ENCODE measurements around the gene NACC1.
A peak's percentile ranks its signal among the peaks of the same experiment; 100 is the strongest.

DNA sequence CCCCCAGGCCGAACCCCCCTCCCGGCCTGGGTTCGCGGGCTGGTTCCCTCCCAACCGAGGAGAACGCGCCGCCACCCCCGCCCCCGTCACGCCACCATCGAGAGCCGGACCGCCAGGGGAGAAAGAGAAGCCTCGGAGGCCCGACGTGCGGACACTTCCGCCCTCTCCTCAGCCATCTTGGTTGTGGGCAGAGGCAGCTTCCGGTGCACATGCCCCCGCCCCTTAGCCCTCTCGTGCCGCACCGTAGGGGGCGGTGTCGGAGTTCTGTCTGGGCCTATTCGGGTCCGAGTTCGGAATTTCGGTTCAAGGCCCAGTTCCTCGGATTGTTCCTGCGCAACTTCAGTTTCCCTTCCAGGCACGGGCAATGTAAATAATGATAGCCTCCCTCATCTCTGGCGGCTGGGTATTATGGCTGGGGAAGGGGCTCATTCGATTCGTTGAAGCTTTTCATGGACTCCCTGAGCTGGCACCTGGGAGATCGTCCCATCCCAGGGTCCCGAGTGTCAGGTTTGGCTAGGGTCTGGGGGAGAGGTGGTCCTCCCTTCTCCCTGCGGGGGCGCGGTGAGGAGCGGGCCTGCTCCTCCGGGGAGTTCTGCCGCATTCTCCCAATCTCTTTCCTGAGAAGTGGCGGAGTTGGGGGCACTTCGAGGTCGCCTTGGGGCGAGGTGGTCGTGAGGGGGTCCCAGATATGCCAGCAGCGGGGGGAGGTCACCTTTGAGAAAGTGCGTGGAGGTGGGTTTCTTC is 32.3 kb downstream of the NACC1 start, which contains the start of the genes IER2 and STX10:
- TF ChIP-seq, protein P1, sequence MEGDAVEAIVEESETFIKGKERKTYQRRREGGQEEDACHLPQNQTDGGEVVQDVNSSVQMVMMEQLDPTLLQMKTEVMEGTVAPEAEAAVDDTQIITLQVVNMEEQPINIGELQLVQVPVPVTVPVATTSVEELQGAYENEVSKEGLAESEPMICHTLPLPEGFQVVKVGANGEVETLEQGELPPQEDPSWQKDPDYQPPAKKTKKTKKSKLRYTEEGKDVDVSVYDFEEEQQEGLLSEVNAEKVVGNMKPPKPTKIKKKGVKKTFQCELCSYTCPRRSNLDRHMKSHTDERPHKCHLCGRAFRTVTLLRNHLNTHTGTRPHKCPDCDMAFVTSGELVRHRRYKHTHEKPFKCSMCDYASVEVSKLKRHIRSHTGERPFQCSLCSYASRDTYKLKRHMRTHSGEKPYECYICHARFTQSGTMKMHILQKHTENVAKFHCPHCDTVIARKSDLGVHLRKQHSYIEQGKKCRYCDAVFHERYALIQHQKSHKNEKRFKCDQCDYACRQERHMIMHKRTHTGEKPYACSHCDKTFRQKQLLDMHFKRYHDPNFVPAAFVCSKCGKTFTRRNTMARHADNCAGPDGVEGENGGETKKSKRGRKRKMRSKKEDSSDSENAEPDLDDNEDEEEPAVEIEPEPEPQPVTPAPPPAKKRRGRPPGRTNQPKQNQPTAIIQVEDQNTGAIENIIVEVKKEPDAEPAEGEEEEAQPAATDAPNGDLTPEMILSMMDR (optimal IDR thresholded peaks at IDR 0.05 in 1 of 3, IDR thresholded peaks at IDR 0.05 in 1 of 3, conservative IDR thresholded peaks at IDR 0.05 in 1 of 3; ENCODE audit: extremely low read depth in 1 of 3, insufficient read depth in 2 of 3, low read length in 3 of 3), result peak; percentile 56 to 66 (median 59)
- TF ChIP-seq EZH2 (IDR thresholded peaks at IDR 0.05; ENCODE audit: low read length), result no peak
